Measurements from ENCODE around the gene PDE3B. TPM values are rescaled to one million over a fixed set of nuclear protein-coding genes. Genes with fewer than 3 reads are reported as not detected.

PDE3B gene
- total and polyA plus RNA-seq, 2 of the 8 experiments (the other 6 are each of a cell fraction or from before 2014, with no cell fraction given): 2.7 to 10.9 TPM

- no peak for FAIRE-seq
- Histone ChIP-seq H4K91ac (replicated peaks; ENCODE audit: insufficient read length, low read length) (no peak overlapping the region), H3K79me2 (ENCODE audit: control insufficient read depth in 1 of 2, insufficient read depth in 2 of 2, low read length in 2 of 2) (no peaks in the 10 kb centered on the region), H3K56ac (replicated peaks; ENCODE audit: insufficient read length, low read depth, low read length) (no peak overlapping the region), H4K8ac (ENCODE audit: extremely low read depth, insufficient read depth, low read length) (no peak overlapping the region), H2BK120ac (replicated peaks; ENCODE audit: low read depth, low read length) (no peak overlapping the region), H3K36me3 (ENCODE audit: control insufficient read depth in 2 of 4, insufficient read depth in 4 of 4, low read length in 3 of 4) (no peaks in the 10 kb centered on the region), H3K4me1 (replicated peaks in 1 of 4; ENCODE audit: control insufficient read depth in 3 of 4, insufficient read depth in 4 of 4, low read length in 3 of 4) (peaks cover 0 to 5% (median 0%) of the 10 kb centered on the region in 4 experiments; a peak in 1 of 7 replicates), H2BK20ac (ENCODE audit: low read length) (no peak overlapping the region), H3K27ac (ENCODE audit: low read depth, low read length) (no peak overlapping the region), H3K23ac (ENCODE audit: insufficient read length) (no peak overlapping the region), H3K14ac (ENCODE audit: insufficient read length) (no peak overlapping the region), H3K4ac (replicated peaks; ENCODE audit: insufficient read length, low read depth, low read length) (no peak overlapping the region), H3K18ac (ENCODE audit: extremely low read depth, low read length) (no peak overlapping the region), H2BK12ac (ENCODE audit: low read depth, low read length) (no peak overlapping the region), H2AFZ (ENCODE audit: low read length) (no peak overlapping the region), H3K9me3 (ENCODE audit: insufficient read depth in 2 of 2, low read depth in 1 of 2, low read length in 1 of 2) (no peaks in the 10 kb centered on the region), H3K4me3 (ENCODE audit: extremely low read depth in 1 of 4, insufficient read depth in 2 of 4, low read depth in 3 of 4, low read length in 4 of 4) (no peak overlapping the region), H4K5ac (ENCODE audit: insufficient read length, low read depth, low read length) (no peak overlapping the region), H3K9ac (replicated peaks in 1 of 4; ENCODE audit: extremely low read depth in 1 of 4, low read depth in 3 of 4, low read length in 3 of 4) (no peak overlapping the region), H3K23me2 (ENCODE audit: low read depth, low read length) (no peaks in the 10 kb centered on the region), H3K79me1 (ENCODE audit: low read depth, low read length) (no peaks in the 10 kb centered on the region), H3K4me2 (ENCODE audit: insufficient read depth in 1 of 2, low read depth in 2 of 2, low read length in 2 of 2) (no peak overlapping the region), H2AK5ac (ENCODE audit: low read depth, low read length) (no peak overlapping the region), H2BK5ac (ENCODE audit: low read depth, low read length) (no peak overlapping the region), H3K27me3 (replicated peaks in 1 of 4; ENCODE audit: control insufficient read depth in 3 of 4, extremely low read depth in 1 of 4, insufficient read depth in 3 of 4, low read length in 3 of 4) (no peaks in the 10 kb centered on the region), H2BK15ac (ENCODE audit: low read length) (no peak overlapping the region), H4K20me1 (replicated peaks in 1 of 2; ENCODE audit: control insufficient read depth in 1 of 2, insufficient read depth in 2 of 2, low read length in 2 of 2) (no peaks in the 10 kb centered on the region)
- no peak for DNase-seq (ENCODE audit: low read depth in 1 of 2, low spot score in 2 of 2)
- ChIA-PET POLR2A (ENCODE audit: partially characterized antibody) (no interaction called here), CTCF (ENCODE audit: partially characterized antibody) (no interaction called here)
- TF ChIP-seq GTF2F1 (IDR thresholded peaks at IDR 0.05; ENCODE audit: borderline replicate concordance, low read depth, low read length): no peak
- no peak for TF ChIP-seq HDAC6 (IDR thresholded peaks at IDR 0.05; ENCODE audit: low read depth, low read length)
- no peak for TF ChIP-seq SP4 (IDR thresholded peaks at IDR 0.05; ENCODE audit: low read length)
- no peak for TF ChIP-seq RNF2 (IDR thresholded peaks at IDR 0.05; ENCODE audit: borderline replicate concordance, low read depth, low read length, missing control alignments, poor library complexity, severe bottlenecking)
- TF ChIP-seq BRCA1 (IDR thresholded peaks at IDR 0.05; ENCODE audit: low read depth, low read length): no peak
- no peak for TF ChIP-seq YY1 (IDR thresholded peaks at IDR 0.05; ENCODE audit: low read depth, low read length)
- no peak for TF ChIP-seq E2F6 (IDR thresholded peaks at IDR 0.05)
- TF ChIP-seq CREB1 (IDR thresholded peaks at IDR 0.05): no peak
- no peak for TF ChIP-seq CTCF (IDR thresholded peaks at IDR 0.05; ENCODE audit: control extremely low read depth in 1 of 3, insufficient read depth in 1 of 3, low read depth in 1 of 3, low read length in 3 of 3)
- TF ChIP-seq CEBPB (IDR thresholded peaks at IDR 0.05; ENCODE audit: low read depth, low read length): no peak
- no peak for TF ChIP-seq SIRT6 (IDR thresholded peaks at IDR 0.05; ENCODE audit: low read length)
- TF ChIP-seq BACH1 (IDR thresholded peaks at IDR 0.05; ENCODE audit: low read length): no peak
- no peak for TF ChIP-seq RFX5 (IDR thresholded peaks at IDR 0.05; ENCODE audit: borderline replicate concordance, low read depth, low read length)
Measured at GRCh38 chr11:14727215-14727614, 83.6 kb downstream of the PDE3B start.

Data from H1 (cell line).